Fibroblast of pulmonary artery (primary cell): ENCODE measurements around the gene DNAH9.

Experiments
- DNase-seq: peaks from one replicate; pipeline ENCODE4 v3.0.0-alpha.2; 2010; ENCODE audit warnings: low read depth
- H3K4me3 ChIP-seq: replicated peaks from 2 replicates; pipeline ENCODE4 v1.5.1; 2011; ENCODE audit warnings: low read depth, mild to moderate bottlenecking, control low read depth, low read length, moderate library complexity
- CTCF ChIP-seq: IDR thresholded peaks from 2 replicates; pipeline ENCODE4 v1.5.1; 2011; ENCODE audit warnings: mild to moderate bottlenecking, control low read depth, low read length, inconsistent platforms; ENCODE audit errors: missing control alignments

The DNAH9 gene

GRCh38 chr17:12007466-12007865, 409.2 kb downstream of the DNAH9 start:
- TF ChIP-seq CTCF: no peak
- no peak for DNase-seq
- H3K4me3 ChIP-seq: no peak overlapping the region
